ENCODE results near the gene CEP170B. TPM values are rescaled to one million over a fixed set of nuclear protein-coding genes. Genes with fewer than 3 reads are reported as not detected.

Gene CEP170B
- total and polyA plus RNA-seq, 2 donors (not counting 1 experiment from before 2014, with no cell fraction given), result 0.16 to 0.59 TPM

DNA sequence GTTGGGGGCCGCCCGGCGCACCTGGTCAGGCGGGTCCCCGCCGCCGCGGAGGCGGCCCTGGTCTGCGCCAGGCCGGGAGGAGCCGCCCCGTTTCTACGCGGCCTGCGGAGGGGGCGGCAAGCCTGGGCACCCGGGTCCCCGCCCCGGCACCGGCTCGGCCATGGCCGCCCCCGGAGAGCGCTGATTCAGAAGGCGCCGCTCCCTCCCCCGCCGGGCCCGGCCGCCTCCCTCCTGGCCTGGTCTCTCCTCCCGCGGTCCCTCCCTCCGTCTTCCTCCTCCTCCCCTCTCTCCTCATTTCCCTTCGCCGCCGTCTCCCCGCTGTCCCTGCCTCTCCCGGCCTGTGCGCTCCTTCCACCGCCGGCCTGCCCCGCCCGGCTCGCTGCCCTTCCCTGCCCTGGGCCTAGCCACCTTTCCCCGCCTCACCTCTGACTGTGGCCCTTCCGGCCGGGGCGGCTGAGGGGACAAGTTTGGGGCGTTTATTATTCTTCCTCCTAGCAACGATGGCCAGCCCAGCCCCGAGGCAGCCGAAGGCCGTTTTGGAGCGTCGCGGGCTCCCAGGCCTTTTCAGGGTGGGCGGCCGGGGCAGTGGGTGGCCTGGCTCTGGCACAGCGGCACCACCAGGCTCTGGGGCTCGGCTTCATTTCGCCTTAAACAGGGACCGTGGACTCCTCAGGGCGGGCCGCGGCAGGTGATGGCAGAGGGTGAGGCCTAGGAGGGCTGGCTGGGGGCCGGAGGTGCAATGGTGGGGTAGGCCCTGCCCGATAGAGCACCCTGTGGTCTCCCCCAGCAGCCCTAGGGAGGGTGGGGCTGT is 768 bp downstream of the CEP170B start:
- Histone ChIP-seq H3K27me3 (replicated peaks in 1 of 4; ENCODE audit: control extremely low read depth in 1 of 4, control insufficient read depth in 3 of 4, insufficient read depth in 4 of 4, low read length in 3 of 4) (peaks cover 0 to 61% (median 28%) of the 10 kb centered on the region in 4 experiments), H4K20me1 (ENCODE audit: control insufficient read depth, insufficient read depth, low read length, poor library complexity, severe bottlenecking) (no peaks in the 10 kb centered on the region), H3K79me2 (ENCODE audit: control insufficient read depth, insufficient read depth, low read length) (no peaks in the 10 kb centered on the region), H2AFZ (ENCODE audit: insufficient read depth, low read depth, low read length, poor library complexity, severe bottlenecking) (peak overlapping the region; percentile 73), H3K4me1 (ENCODE audit: control insufficient read depth in 2 of 2, insufficient read depth in 2 of 2, low read length in 2 of 2) (peaks cover 21 to 24% of the 10 kb centered on the region in 2 donors), H3K27ac (ENCODE audit: low read length in 2 of 2) (no peak overlapping the region), H3K4me3 (ENCODE audit: control extremely low read depth in 1 of 5, extremely low read depth in 1 of 5, insufficient read depth in 1 of 5, low read depth in 2 of 5, low read length in 4 of 5) (peak overlapping the region in 3 of 5 experiments; percentile 31 to 46 (median 40)), H3K9me3 (ENCODE audit: control extremely low read depth in 1 of 3, control insufficient read depth in 2 of 3, insufficient read depth in 1 of 3, low read length in 2 of 3) (peaks cover 0 to 27% (median 0%) of the 10 kb centered on the region in 3 donors), H3K4me2 (replicated peaks; ENCODE audit: low read depth, low read length, poor library complexity, severe bottlenecking) (peak overlapping the region; percentile 90), H3K36me3 (replicated peaks in 1 of 2; ENCODE audit: control extremely low read depth in 1 of 2, control insufficient read depth in 1 of 2, extremely low read depth in 1 of 2, insufficient read depth in 2 of 2, low read length in 1 of 2) (no peaks in the 10 kb centered on the region), H3K9ac (ENCODE audit: low read length) (peak overlapping the region; percentile 59)
- peak overlapping the region; percentile 66 for H3K4me3 Mint-ChIP-seq
- WGBS (ENCODE audit: insufficient coverage), result 15% methylated on average over 68 of the region's 68 CpGs
- peak; percentile 41 for DNase-seq
- peaks cover 27% of the 10 kb centered on the region for H3K27me3 Mint-ChIP-seq
- CTCF ChIA-PET, result no interaction called here
- H3K27ac Mint-ChIP-seq, result no peak overlapping the region
- peak; percentile 44 for ATAC-seq (ENCODE audit: low read depth)
- POLR2A ChIA-PET, result no interaction called here
- no peaks in the 10 kb centered on the region for H3K9me3 Mint-ChIP-seq (ENCODE audit: insufficient read depth)
- peak; percentile 59 for TF ChIP-seq EZH2 (IDR thresholded peaks at IDR 0.05; ENCODE audit: borderline replicate concordance, insufficient read depth, low read depth, low read length, poor library complexity, severe bottlenecking)
- TF ChIP-seq, protein P1, sequence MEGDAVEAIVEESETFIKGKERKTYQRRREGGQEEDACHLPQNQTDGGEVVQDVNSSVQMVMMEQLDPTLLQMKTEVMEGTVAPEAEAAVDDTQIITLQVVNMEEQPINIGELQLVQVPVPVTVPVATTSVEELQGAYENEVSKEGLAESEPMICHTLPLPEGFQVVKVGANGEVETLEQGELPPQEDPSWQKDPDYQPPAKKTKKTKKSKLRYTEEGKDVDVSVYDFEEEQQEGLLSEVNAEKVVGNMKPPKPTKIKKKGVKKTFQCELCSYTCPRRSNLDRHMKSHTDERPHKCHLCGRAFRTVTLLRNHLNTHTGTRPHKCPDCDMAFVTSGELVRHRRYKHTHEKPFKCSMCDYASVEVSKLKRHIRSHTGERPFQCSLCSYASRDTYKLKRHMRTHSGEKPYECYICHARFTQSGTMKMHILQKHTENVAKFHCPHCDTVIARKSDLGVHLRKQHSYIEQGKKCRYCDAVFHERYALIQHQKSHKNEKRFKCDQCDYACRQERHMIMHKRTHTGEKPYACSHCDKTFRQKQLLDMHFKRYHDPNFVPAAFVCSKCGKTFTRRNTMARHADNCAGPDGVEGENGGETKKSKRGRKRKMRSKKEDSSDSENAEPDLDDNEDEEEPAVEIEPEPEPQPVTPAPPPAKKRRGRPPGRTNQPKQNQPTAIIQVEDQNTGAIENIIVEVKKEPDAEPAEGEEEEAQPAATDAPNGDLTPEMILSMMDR (IDR thresholded peaks at IDR 0.05), result no peak
- H3K4me1 Mint-ChIP-seq, result peaks cover 12% of the 10 kb centered on the region
- intact Hi-C loops (cut with micrococcal nuclease), result no loop called here
